H1 (cell line): ENCODE measurements around the gene TNS4. TPM values are rescaled to one million over a fixed set of nuclear protein-coding genes. Genes with fewer than 3 reads are reported as not detected.

Experiments used
- CTCF ChIA-PET: fragments of 300-600 bp; sonication (Branson Sonifier 250); formaldehyde crosslinking; loops from one replicate; lab custom pipeline; 2021; ENCODE audit not compliant: partially characterized antibody; lab: Charles Lee
- POLR2A ChIA-PET: fragments of 300-600 bp; sonication (Branson Sonifier 250); formaldehyde crosslinking; loops from one replicate; lab custom pipeline; 2021; ENCODE audit warnings: inconsistent platforms; ENCODE audit not compliant: partially characterized antibody; lab: Charles Lee
- DNase-seq, 2 experiments: peaks; one replicate each; pipeline versions ENCODE4 v3.0.0 to v3.0.0-alpha.2; 2010 to 2022; ENCODE audit warnings: low spot score in 2 of 2, low read depth in 1 of 2, mixed read lengths in 1 of 2
- FAIRE-seq: peaks from 2 replicates; lab custom pipeline; 2011; peaks lifted over from hg19 to GRCh38; lab: Jason Lieb, UNC
- H2AFZ ChIP-seq: 2 replicates; pipeline ENCODE4 v1.8.1; 2012; ENCODE audit warnings: low read length, inconsistent platforms
- H2AK5ac ChIP-seq: 2 replicates; pipeline ENCODE4 v1.6.1; 2013; ENCODE audit warnings: low read depth, low read length
- H2BK120ac ChIP-seq: replicated peaks from 2 replicates; pipeline ENCODE3; 2013; ENCODE audit warnings: low read depth, low read length, inconsistent platforms
- H2BK12ac ChIP-seq: 2 replicates; pipeline ENCODE4 v1.6.1; 2013; ENCODE audit warnings: low read depth, low read length
- H2BK15ac ChIP-seq: 2 replicates; pipeline ENCODE4 v1.6.1; 2013; ENCODE audit warnings: low read length
- H2BK20ac ChIP-seq: 2 replicates; pipeline ENCODE4 v1.6.1; 2013; ENCODE audit warnings: low read length
- H2BK5ac ChIP-seq: 2 replicates; pipeline ENCODE4 v1.6.1; 2013; ENCODE audit warnings: low read depth, low read length
- H3K14ac ChIP-seq: 2 replicates; pipeline ENCODE4 v1.6.1; 2013; ENCODE audit warnings: inconsistent platforms; ENCODE audit not compliant: insufficient read length
- H3K18ac ChIP-seq: 2 replicates; pipeline ENCODE4 v1.6.1; 2013; ENCODE audit warnings: low read length; ENCODE audit errors: extremely low read depth
- H3K23ac ChIP-seq: 2 replicates; pipeline ENCODE4 v1.6.1; 2013; ENCODE audit warnings: inconsistent platforms; ENCODE audit not compliant: insufficient read length
- H3K23me2 ChIP-seq: 2 replicates; pipeline ENCODE4 v1.6.1; 2013; ENCODE audit warnings: low read depth, low read length
- H3K27ac ChIP-seq: 2 replicates; pipeline ENCODE4 v1.6.1; 2011; ENCODE audit warnings: low read depth, low read length, inconsistent platforms
- H3K27me3 ChIP-seq, 4 experiments: replicated peaks in 1 of 4; 1 replicate in 1 of 4; 2 replicates in 3 of 4; pipeline versions ENCODE4 v1.6.1 to v1.8.1; 2011 to 2013; ENCODE audit warnings: low read length in 3 of 4, mild to moderate bottlenecking in 3 of 4, inconsistent platforms in 2 of 4, mixed read lengths in 2 of 4, moderate library complexity in 1 of 4; ENCODE audit not compliant: control insufficient read depth in 3 of 4, insufficient read depth in 3 of 4; ENCODE audit errors: extremely low read depth in 1 of 4
- H3K36me3 ChIP-seq, 4 experiments: 2 replicates each; pipeline versions ENCODE4 v1.6.1 to v1.8.1; 2011 to 2013; ENCODE audit warnings: mild to moderate bottlenecking in 4 of 4, low read length in 3 of 4, moderate library complexity in 2 of 4, control low read depth in 1 of 4, inconsistent platforms in 1 of 4; ENCODE audit not compliant: insufficient read depth in 4 of 4, control insufficient read depth in 2 of 4
- H3K4ac ChIP-seq: replicated peaks from 2 replicates; pipeline ENCODE3; 2013; ENCODE audit warnings: low read length, low read depth, mixed read lengths, inconsistent platforms; ENCODE audit not compliant: insufficient read length
- H3K4me1 ChIP-seq, 4 experiments: replicated peaks in 1 of 4; 1 replicate in 1 of 4; 2 replicates in 3 of 4; pipeline versions ENCODE4 v1.6.1 to v1.8.1; 2011 to 2013; ENCODE audit warnings: low read length in 3 of 4, inconsistent platforms in 2 of 4, mixed read lengths in 1 of 4; ENCODE audit not compliant: insufficient read depth in 4 of 4, control insufficient read depth in 3 of 4
- H3K4me2 ChIP-seq, 2 experiments: 2 replicates each; pipeline versions ENCODE4 v1.6.1 to v1.8.1; 2011 to 2013; ENCODE audit warnings: low read depth in 2 of 2, low read length in 2 of 2, control low read depth in 1 of 2, inconsistent platforms in 1 of 2, mild to moderate bottlenecking in 1 of 2; ENCODE audit not compliant: insufficient read depth in 1 of 2
- H3K4me3 ChIP-seq, 4 experiments: fragments of 200-600, 300-600 bp in 1 of 4; sonication (generic), shearing (Covaris generic), sonication (Bioruptor Twin) in 1 of 4; 2 replicates each; pipeline versions ENCODE4 v1.5.1 to v1.8.1; 2011 to 2016; ENCODE audit warnings: low read length in 4 of 4, low read depth in 3 of 4, control low read depth in 2 of 4, inconsistent platforms in 2 of 4, mild to moderate bottlenecking in 2 of 4, mixed read lengths in 1 of 4, moderate library complexity in 1 of 4; ENCODE audit not compliant: insufficient read depth in 2 of 4; ENCODE audit errors: extremely low read depth in 1 of 4
- H3K56ac ChIP-seq: replicated peaks from 2 replicates; pipeline ENCODE3; 2013; ENCODE audit warnings: low read depth, mild to moderate bottlenecking, mixed read lengths, low read length, inconsistent platforms; ENCODE audit not compliant: insufficient read length
- H3K79me1 ChIP-seq: 2 replicates; pipeline ENCODE4 v1.6.1; 2013; ENCODE audit warnings: low read depth, low read length, control low read depth
- H3K79me2 ChIP-seq, 2 experiments: 2 replicates each; pipeline versions ENCODE4 v1.6.1 to v1.8.1; 2012 to 2013; ENCODE audit warnings: low read length in 2 of 2, mild to moderate bottlenecking in 2 of 2, inconsistent platforms in 1 of 2; ENCODE audit not compliant: insufficient read depth in 2 of 2, control insufficient read depth in 1 of 2
- H3K9ac ChIP-seq, 4 experiments: replicated peaks in 1 of 4; 1 replicate in 1 of 4; 2 replicates in 3 of 4; pipeline versions ENCODE4 v1.6.1 to v1.8.1; 2011 to 2013; ENCODE audit warnings: low read depth in 3 of 4, low read length in 3 of 4, control low read depth in 2 of 4, mild to moderate bottlenecking in 2 of 4, moderate library complexity in 2 of 4, inconsistent platforms in 1 of 4; ENCODE audit errors: extremely low read depth in 1 of 4
- H3K9me3 ChIP-seq, 2 experiments: 2 replicates each; pipeline versions ENCODE4 v1.6.1 to v1.8.1; 2012 to 2013; ENCODE audit warnings: mild to moderate bottlenecking in 2 of 2, moderate library complexity in 2 of 2, control low read depth in 1 of 2, inconsistent platforms in 1 of 2, low read depth in 1 of 2, low read length in 1 of 2, mixed read lengths in 1 of 2; ENCODE audit not compliant: insufficient read depth in 2 of 2
- H4K20me1 ChIP-seq, 2 experiments: replicated peaks in 1 of 2; 2 replicates each; pipeline versions ENCODE3 to v1.8.1; 2011 to 2013; ENCODE audit warnings: inconsistent platforms in 2 of 2, low read length in 2 of 2, mild to moderate bottlenecking in 1 of 2; ENCODE audit not compliant: insufficient read depth in 2 of 2, control insufficient read depth in 1 of 2
- H4K5ac ChIP-seq: 2 replicates; pipeline ENCODE4 v1.6.1; 2013; ENCODE audit warnings: low read length, low read depth, mixed read lengths, inconsistent platforms; ENCODE audit not compliant: insufficient read length
- H4K8ac ChIP-seq: 2 replicates; pipeline ENCODE4 v1.8.0; 2013; ENCODE audit warnings: mild to moderate bottlenecking, moderate library complexity, low read length, inconsistent platforms; ENCODE audit not compliant: insufficient read depth; ENCODE audit errors: extremely low read depth
- H4K91ac ChIP-seq: replicated peaks from 2 replicates; pipeline ENCODE3; 2013; ENCODE audit warnings: low read length, mixed read lengths, inconsistent platforms; ENCODE audit not compliant: insufficient read length
- RBBP5 ChIP-seq: IDR thresholded peaks from 2 replicates; pipeline ENCODE4 v1.7.1; 2012; ENCODE audit warnings: low read depth, mild to moderate bottlenecking, inconsistent platforms, low read length, moderate library complexity, borderline replicate concordance
- WGBS, 2 experiments: shearing (Covaris generic) in 1 of 2; methylation state at CpG; one replicate each; pipeline versions ENCODE4 v1.1.6 to v1.1.7; 2013 to 2015; ENCODE audit warnings: low lambda C conversion rate in 2 of 2, mixed read lengths in 2 of 2, inconsistent platforms in 1 of 2, low coverage in 1 of 2, missing lambda C conversion rate in 1 of 2; ENCODE audit not compliant: insufficient replicate concordance in 2 of 2, insufficient coverage in 1 of 2, insufficient read length in 1 of 2; ENCODE audit errors: extremely low coverage in 1 of 2, missing lambda C conversion rate in 1 of 2; 5-methylcytosine and 5-hydroxymethylcytosine counted together
- polyA plus RNA-seq, 7 experiments: library from polyadenylated mRNA; depleted of rRNA in 3 of 7; stranded (reverse) in 5 of 7; unstranded in 2 of 7; fragments of >200 nt in 5 of 7; fragments of 200-250 nt in 2 of 7; gene quantifications; 1 replicate in 5 of 7; 2 replicates in 1 of 7; 4 replicates in 1 of 7; pipeline versions ENCODE4 v1.2.1 to v1.2.3, GENCODE V29; 2011 to 2013; ENCODE audit warnings: missing spikeins in 2 of 7, mixed read lengths in 2 of 7
- total RNA-seq: library from RNA; stranded (reverse); fragmentation: NEBNext Ultra II Directional; extraction: Animal tissue kit (Norgen Biotek cat#: 25700); gene quantifications from 2 replicates; pipeline ENCODE4 v1.2.1, GENCODE V29; 2021

TNS4 gene
- total and polyA plus RNA-seq, 2 of the 8 experiments (the other 6 are each of a cell fraction or from before 2014, with no cell fraction given) = 0.20 to 0.21 TPM

GRCh38 chr17:40475234-40475908, 26.1 kb downstream of the TNS4 start:
- H2AFZ ChIP-seq = no peak overlapping the region
- peak overlapping the region; percentile 2; the same call in 1 of the 2 replicates for H2BK5ac ChIP-seq
- no peak overlapping the region for H3K4ac ChIP-seq
- H3K79me1 ChIP-seq = no peaks in the 10 kb centered on the region
- CTCF ChIA-PET = interaction anchor here (0.5 to 34.1 kb wide), 57 partner anchors 9 to 1255 kb away, joined by 3 to 739 read pairs (median 4); partner anchors contain the start of genes IGFBP4, TNS4 and TOP2A
- peaks cover 4 to 12% of the 10 kb centered on the region in 2 experiments; a peak in 2 of 4 replicates for H3K9me3 ChIP-seq
- peaks cover 3 to 15% (median 10%) of the 10 kb centered on the region in 4 experiments for H3K4me1 ChIP-seq
- peak overlapping the region; percentile 80; the same call in 1 of the 2 replicates for H2BK20ac ChIP-seq
- no peak overlapping the region for H3K56ac ChIP-seq
- H3K18ac ChIP-seq = peak overlapping the region; percentile 97
- no peak overlapping the region for H3K4me2 ChIP-seq
- H3K23ac ChIP-seq = no peak overlapping the region
- H4K91ac ChIP-seq = peak overlapping the region; percentile 29
- H3K79me2 ChIP-seq = no peaks in the 10 kb centered on the region
- H4K5ac ChIP-seq = no peak overlapping the region
- no peak overlapping the region for H4K8ac ChIP-seq
- DNase-seq (no peak), FAIRE-seq (no peak)
- no peak overlapping the region; the same call in 1 of the 2 replicates for H2AK5ac ChIP-seq
- no peak overlapping the region for H3K14ac ChIP-seq
- no peaks in the 10 kb centered on the region; the same call in 1 of the 2 replicates for H3K23me2 ChIP-seq
- H3K27ac ChIP-seq = no peak overlapping the region
- no peak overlapping the region for H3K9ac ChIP-seq
- peak overlapping the region; percentile 77; the same call in 1 of the 2 replicates for H2BK12ac ChIP-seq
- H3K36me3 ChIP-seq = no peaks in the 10 kb centered on the region
- no peaks in the 10 kb centered on the region; a peak in 1 of 7 replicates for H3K27me3 ChIP-seq
- WGBS, 2 experiments = 85% methylated on average over 18 of the region's 18 CpGs; no CpG with 5 or more reads in 1 of the 2 experiments
- no peak overlapping the region for H2BK120ac ChIP-seq
- H3K4me3 ChIP-seq = no peak overlapping the region
- POLR2A ChIA-PET = interaction anchor here (0.6 to 1.7 kb wide), 21 partner anchors 8 to 130 kb away, joined by 3 to 11 read pairs (median 4); partner anchors contain the start of gene TOP2A
- peak overlapping the region; percentile 1; the same call in 1 of the 2 replicates for H2BK15ac ChIP-seq
- no peaks in the 10 kb centered on the region for H4K20me1 ChIP-seq
- no peak for TF ChIP-seq RBBP5
